HG03521 (cell line): ENCODE data around the gene SOX4.

Source experiments
- ATAC-seq: cut with Tn5 transposase; IDR thresholded peaks from one replicate; pipeline ENCODE4 v1.9.1; 2021; ENCODE audit warnings: mild to moderate bottlenecking, moderate library complexity; ENCODE audit not compliant: unreplicated experiment

The SOX4 gene

GRCh38 chr6:21612067-21612745, 18.7 kb downstream of the SOX4 start:
- ATAC-seq, result no peak

GRCh38 chr6:21613809-21614208, 20.3 kb downstream of the SOX4 start:
- ATAC-seq, result no peak

- no peak for ATAC-seq
Measured at GRCh38 chr6:21614226-21614625, 20.7 kb downstream of the SOX4 start.

- no peak for ATAC-seq
Measured at GRCh38 chr6:21615504-21615903, 22.0 kb downstream of the SOX4 start.

GRCh38 chr6:21616005-21616404, 22.5 kb downstream of the SOX4 start:
- ATAC-seq, result no peak

- no peak for ATAC-seq
Measured at GRCh38 chr6:21625642-21626041, 32.1 kb downstream of the SOX4 start.

GRCh38 chr6:21626756-21627155, 33.2 kb downstream of the SOX4 start:
- no peak for ATAC-seq

GRCh38 chr6:21628160-21628559, 34.6 kb downstream of the SOX4 start:
- no peak for ATAC-seq

- no peak for ATAC-seq
Measured at GRCh38 chr6:21633511-21634109, 40.1 kb downstream of the SOX4 start.

- ATAC-seq, result no peak
Measured at GRCh38 chr6:21634582-21634981, 41.0 kb downstream of the SOX4 start.

GRCh38 chr6:21636876-21637275, 43.3 kb downstream of the SOX4 start:
- ATAC-seq, result no peak

GRCh38 chr6:21639316-21639715, 45.8 kb downstream of the SOX4 start:
- no peak for ATAC-seq
